AG04450 (cell line): ENCODE data around the gene PLXNA4. TPM values are rescaled to one million over a fixed set of nuclear protein-coding genes. Genes with fewer than 3 reads are reported as not detected.

Experiments
- CTCF ChIA-PET: fragments of 300-600, 350-600 bp; formaldehyde crosslinking; extraction: SDS; loops from one replicate; lab custom pipeline; 2022; ENCODE audit warnings: antibody characterized with exemption, inconsistent platforms; lab: Charles Lee
- POLR2A ChIA-PET: fragments of 350-600 bp; formaldehyde crosslinking; extraction: SDS; loops from one replicate; lab custom pipeline; 2021; ENCODE audit warnings: antibody characterized with exemption, inconsistent platforms; lab: Yijun Ruan, JAX
- DNase-seq: peaks from one replicate; pipeline ENCODE4 v3.0.0-alpha.2; 2011; ENCODE audit warnings: low read depth, low spot score
- H3K27ac ChIP-seq: one replicate; pipeline ENCODE4 v1.5.1; 2012; ENCODE audit warnings: low read depth, low read length, control low read depth
- H3K27me3 ChIP-seq: one replicate; pipeline ENCODE4 v1.6.0; 2012; ENCODE audit warnings: low read length; ENCODE audit not compliant: control insufficient read depth, insufficient read depth
- H3K4me3 ChIP-seq: 2 replicates; pipeline ENCODE4 v1.5.1; 2011; ENCODE audit warnings: mild to moderate bottlenecking, low read depth, low read length, control low read depth
- H3K9me3 ChIP-seq: 2 replicates; pipeline ENCODE4 v1.5.1; 2012; ENCODE audit warnings: low read length; ENCODE audit not compliant: control insufficient read depth, insufficient read depth
- CTCF ChIP-seq: IDR thresholded peaks from 2 replicates; pipeline ENCODE4 v1.5.1; 2011; ENCODE audit warnings: low read depth, low read length, control low read depth, inconsistent platforms
- polyA plus RNA-seq: library from polyadenylated mRNA; depleted of rRNA; stranded (reverse); fragments of >200 nt; gene quantifications from 2 replicates; pipeline ENCODE4 v1.2.3, GENCODE V29; 2011

The PLXNA4 gene
- polyA plus RNA-seq, 1 experiment: 0.05 TPM

DNA sequence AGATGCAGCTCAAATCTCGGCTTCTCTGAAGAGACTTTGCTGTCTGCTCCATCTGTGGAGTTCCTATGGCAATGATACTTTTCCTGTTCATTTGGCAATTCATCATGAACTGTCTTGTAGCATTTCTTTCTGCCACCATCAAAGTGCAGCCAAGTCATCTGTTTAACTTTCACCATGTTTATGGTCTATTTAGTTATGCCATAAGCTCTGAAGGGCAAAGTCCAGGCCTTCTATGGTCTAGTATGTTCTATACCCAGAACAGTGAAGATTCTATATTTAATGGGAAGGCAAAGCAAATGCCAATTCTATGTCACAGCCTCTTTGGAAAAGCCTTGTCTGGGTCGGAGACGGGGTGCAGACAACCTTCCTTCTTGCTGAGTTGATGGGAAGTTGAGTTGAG is 472.6 kb downstream of the PLXNA4 start:
- Histone ChIP-seq H3K27ac (no peak overlapping the region), H3K27me3 (peaks cover 5% of the 10 kb centered on the region), H3K4me3 (no peak overlapping the region), H3K9me3 (no peaks in the 10 kb centered on the region; the same call in 1 of the 2 replicates)
- DNase-seq: no peak
- no peak for TF ChIP-seq CTCF
- POLR2A ChIA-PET: no interaction called here
- CTCF ChIA-PET: interaction anchor here (1.0 kb wide), 1 partner anchor 158 kb away, joined by 3 read pairs; no protein-coding TSS in a partner anchor

- no peak for DNase-seq
- CTCF ChIA-PET: interaction anchor here (1.0 kb wide), 1 partner anchor 158 kb away, joined by 3 read pairs; no protein-coding TSS in a partner anchor
- no peak for TF ChIP-seq CTCF
- no peaks in the 10 kb centered on the region; the same call in 1 of the 2 replicates for H3K9me3 ChIP-seq
- no peak overlapping the region for H3K4me3 ChIP-seq
- H3K27me3 ChIP-seq: peaks cover 3% of the 10 kb centered on the region
- no peak overlapping the region for H3K27ac ChIP-seq
- POLR2A ChIA-PET: no interaction called here
These were observed 473.3 kb downstream of the PLXNA4 start for GRCh38 chr7:132102942-132103341.

- POLR2A ChIA-PET: no interaction called here
- peaks cover 3% of the 10 kb centered on the region for H3K27me3 ChIP-seq
- no peak overlapping the region for H3K4me3 ChIP-seq
- no peak for TF ChIP-seq CTCF
- no peaks in the 10 kb centered on the region; the same call in 1 of the 2 replicates for H3K9me3 ChIP-seq
- DNase-seq: no peak
- CTCF ChIA-PET: no interaction called here
- H3K27ac ChIP-seq: no peak overlapping the region
These were observed 473.9 kb downstream of the PLXNA4 start for GRCh38 chr7:132102391-132102790.

- no peak for DNase-seq
- Histone ChIP-seq H3K4me3 (no peak overlapping the region), H3K9me3 (no peaks in the 10 kb centered on the region; the same call in 1 of the 2 replicates), H3K27me3 (peaks cover 3% of the 10 kb centered on the region), H3K27ac (no peak overlapping the region)
- CTCF ChIA-PET: no interaction called here
- TF ChIP-seq CTCF: no peak
- POLR2A ChIA-PET: no interaction called here
These were observed 475.3 kb downstream of the PLXNA4 start for GRCh38 chr7:132100981-132101380.

GRCh38 chr7:132100483-132100882 is 475.8 kb downstream of the PLXNA4 start:
- CTCF ChIA-PET: no interaction called here
- peaks cover 3% of the 10 kb centered on the region for H3K27me3 ChIP-seq
- H3K4me3 ChIP-seq: no peak overlapping the region
- POLR2A ChIA-PET: no interaction called here
- no peaks in the 10 kb centered on the region; the same call in 1 of the 2 replicates for H3K9me3 ChIP-seq
- DNase-seq: no peak
- TF ChIP-seq CTCF: no peak
- no peak overlapping the region for H3K27ac ChIP-seq
